Thymus (tissue), 11 donors: ENCODE results near the gene NMRAL1. TPM values are rescaled to one million over a fixed set of nuclear protein-coding genes. Genes with fewer than 3 reads are reported as not detected.

ENCODE experiments used
- DNase-seq, 9 donors: peaks; one replicate each; pipeline ENCODE4 v3.0.0-alpha.2; 2013; ENCODE audit warnings: low spot score in 9 of 9, low read depth in 6 of 9, missing footprints in 1 of 9
- H3K27ac ChIP-seq, 2 donors: one replicate each; pipeline ENCODE4 v1.5.1; 2013; ENCODE audit warnings: control low read depth in 1 of 2, low read depth in 1 of 2, low read length in 1 of 2, mild to moderate bottlenecking in 1 of 2, moderate library complexity in 1 of 2
- H3K27me3 ChIP-seq, 2 donors: one replicate each; pipeline ENCODE4 v1.5.1; 2013; ENCODE audit warnings: low read length in 1 of 2; ENCODE audit not compliant: control insufficient read depth in 2 of 2, insufficient read depth in 1 of 2
- H3K36me3 ChIP-seq, 2 donors: one replicate each; pipeline ENCODE4 v1.5.1; 2013; ENCODE audit warnings: low read length in 1 of 2, mild to moderate bottlenecking in 1 of 2, moderate library complexity in 1 of 2; ENCODE audit not compliant: control insufficient read depth in 2 of 2, insufficient read depth in 2 of 2
- H3K4me1 ChIP-seq, 2 donors: one replicate each; pipeline ENCODE4 v1.5.1; 2013; ENCODE audit warnings: low read length in 2 of 2; ENCODE audit not compliant: control insufficient read depth in 2 of 2, insufficient read depth in 2 of 2
- H3K4me3 ChIP-seq, 2 donors: one replicate each; pipeline ENCODE4 v1.5.1; 2013; ENCODE audit warnings: low read length in 2 of 2, control low read depth in 1 of 2, mild to moderate bottlenecking in 1 of 2
- H3K9me3 ChIP-seq, 2 donors: one replicate each; pipeline ENCODE4 v1.5.1; 2013; ENCODE audit warnings: low read length in 1 of 2, mild to moderate bottlenecking in 1 of 2; ENCODE audit not compliant: control insufficient read depth in 2 of 2, insufficient read depth in 1 of 2
- WGBS: extraction: QIAGEN DNeasy Blood & Tissue Kit; methylation state at CpG from one replicate; pipeline ENCODE4 v1.1.7; 2013; 5-methylcytosine and 5-hydroxymethylcytosine counted together
- polyA plus RNA-seq: library from polyadenylated mRNA; stranded (reverse); fragments of 200-250 nt; gene quantifications from one replicate; pipeline ENCODE4 v1.2.3, GENCODE V29; 2013
- total RNA-seq: library from RNA; stranded (reverse); fragments of 120-200 nt; gene quantifications from one replicate; pipeline ENCODE4 v1.2.4, GENCODE V29; 2013
- donor health status: healthy.

NMRAL1 gene
- total and polyA plus RNA-seq, 2 donors = 44.9 to 57.4 TPM

DNA sequence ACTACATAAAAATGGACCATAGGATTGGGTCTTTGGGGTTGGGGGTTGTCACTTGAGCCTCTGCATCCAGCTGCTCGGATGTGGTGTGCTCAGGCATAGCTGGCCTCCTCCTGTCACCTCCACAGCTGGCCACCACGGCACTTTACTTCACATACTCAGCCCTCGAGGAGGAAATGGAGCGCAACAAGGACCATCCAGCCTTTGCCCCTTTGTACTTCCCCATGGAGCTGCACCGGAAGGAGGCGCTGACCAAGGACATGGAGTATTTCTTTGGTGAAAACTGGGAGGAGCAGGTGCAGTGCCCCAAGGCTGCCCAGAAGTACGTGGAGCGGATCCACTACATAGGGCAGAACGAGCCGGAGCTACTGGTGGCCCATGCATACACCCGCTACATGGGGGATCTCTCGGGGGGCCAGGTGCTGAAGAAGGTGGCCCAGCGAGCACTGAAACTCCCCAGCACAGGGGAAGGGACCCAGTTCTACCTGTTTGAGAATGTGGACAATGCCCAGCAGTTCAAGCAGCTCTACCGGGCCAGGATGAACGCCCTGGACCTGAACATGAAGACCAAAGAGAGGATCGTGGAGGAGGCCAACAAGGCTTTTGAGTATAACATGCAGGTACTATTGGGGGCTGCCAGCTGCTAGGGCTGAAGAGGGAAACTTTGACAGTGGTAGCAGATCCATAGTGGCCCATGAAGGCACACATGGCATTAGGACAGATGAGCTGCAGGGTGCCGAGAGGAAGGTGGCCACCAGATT, 33.3 kb upstream of the NMRAL1 start:
- H3K27ac ChIP-seq = no peak overlapping the region
- peaks cover 14 to 34% of the 10 kb centered on the region in 2 donors for H3K4me1 ChIP-seq
- no peaks in the 10 kb centered on the region for H3K9me3 ChIP-seq
- DNase-seq = no peak
- H3K36me3 ChIP-seq = peaks cover 53 to 60% of the 10 kb centered on the region in 2 donors
- WGBS = 99% methylated on average over 17 of the region's 17 CpGs
- no peak overlapping the region for H3K4me3 ChIP-seq
- H3K27me3 ChIP-seq = no peaks in the 10 kb centered on the region

DNA sequence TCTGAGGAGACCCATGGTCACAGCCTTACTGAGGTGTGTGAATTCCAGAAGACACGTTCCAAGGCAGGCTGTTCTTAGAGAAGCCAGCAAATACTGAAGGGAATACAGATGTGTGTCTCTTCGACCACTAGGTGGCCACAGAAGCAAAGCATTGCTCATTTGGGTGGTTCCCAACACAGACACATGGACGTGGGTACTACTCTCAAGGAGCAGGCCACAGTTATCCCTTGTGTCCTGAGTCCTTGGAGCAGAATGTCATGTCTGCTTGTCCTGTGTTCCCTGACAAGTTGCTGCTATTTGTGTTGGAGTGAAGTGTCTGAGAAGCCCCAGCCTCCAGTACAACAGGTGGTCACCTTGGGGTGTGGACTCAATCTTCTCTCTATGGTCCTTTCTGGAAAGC, 32.0 kb upstream of the NMRAL1 start:
- peak in 7 of 9 donors; percentile 49 to 88 (median 74) for DNase-seq
- no peaks in the 10 kb centered on the region for H3K27me3 ChIP-seq
- peak overlapping the region; percentile 46 to 93 for H3K27ac ChIP-seq
- 20% methylated on average over 3 of the region's 3 CpGs for WGBS
- peaks cover 14 to 47% of the 10 kb centered on the region in 2 donors for H3K4me1 ChIP-seq
- H3K4me3 ChIP-seq = no peak overlapping the region
- H3K9me3 ChIP-seq = no peaks in the 10 kb centered on the region
- peaks cover 40 to 47% of the 10 kb centered on the region in 2 donors for H3K36me3 ChIP-seq

DNA sequence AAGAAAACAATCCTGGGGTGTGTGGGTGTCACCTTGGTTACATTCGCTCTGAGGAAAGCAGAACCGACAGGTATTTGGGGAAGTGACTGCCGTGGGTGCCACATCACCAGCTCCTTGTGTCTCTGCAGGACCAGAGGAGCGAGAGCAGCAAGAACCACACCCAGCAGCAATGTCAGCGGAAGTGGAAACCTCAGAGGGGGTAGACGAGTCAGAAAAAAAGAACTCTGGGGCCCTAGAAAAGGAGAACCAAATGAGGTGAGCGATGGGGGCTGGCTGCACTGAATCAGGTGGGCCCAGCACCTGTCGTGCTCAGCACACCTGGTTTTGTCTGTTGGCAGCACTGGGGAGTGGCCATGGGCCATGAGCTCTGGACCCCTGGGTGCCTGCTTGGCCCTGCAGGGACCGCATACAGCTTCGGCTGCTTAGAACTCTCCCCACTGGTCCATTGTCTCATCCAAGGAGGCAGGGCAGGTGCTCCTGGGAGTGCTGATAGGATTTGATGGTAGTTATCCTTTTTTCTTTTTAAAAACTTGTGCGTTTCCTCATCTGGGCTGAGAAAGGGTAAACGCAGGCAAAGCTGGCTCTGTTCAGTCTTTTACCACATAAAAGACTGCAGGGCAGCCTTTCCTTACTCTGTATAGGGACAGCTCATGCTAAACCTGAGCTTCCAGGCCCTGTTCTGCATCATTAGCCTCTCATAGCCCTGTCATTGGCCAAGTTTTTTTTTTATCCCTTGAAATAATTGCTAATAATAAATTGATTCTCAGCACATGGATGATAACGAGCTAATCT, 31.1 kb upstream of the NMRAL1 start:
- Histone ChIP-seq H3K4me1 (peaks cover 14 to 51% of the 10 kb centered on the region in 2 donors), H3K27ac (peak overlapping the region; percentile 93 to 95), H3K27me3 (no peaks in the 10 kb centered on the region), H3K36me3 (peaks cover 31 to 38% of the 10 kb centered on the region in 2 donors), H3K4me3 (no peak overlapping the region), H3K9me3 (no peaks in the 10 kb centered on the region)
- peak; percentile 64 to 93 (median 77) for DNase-seq
- WGBS = 15% methylated on average over 13 of the region's 13 CpGs

DNA sequence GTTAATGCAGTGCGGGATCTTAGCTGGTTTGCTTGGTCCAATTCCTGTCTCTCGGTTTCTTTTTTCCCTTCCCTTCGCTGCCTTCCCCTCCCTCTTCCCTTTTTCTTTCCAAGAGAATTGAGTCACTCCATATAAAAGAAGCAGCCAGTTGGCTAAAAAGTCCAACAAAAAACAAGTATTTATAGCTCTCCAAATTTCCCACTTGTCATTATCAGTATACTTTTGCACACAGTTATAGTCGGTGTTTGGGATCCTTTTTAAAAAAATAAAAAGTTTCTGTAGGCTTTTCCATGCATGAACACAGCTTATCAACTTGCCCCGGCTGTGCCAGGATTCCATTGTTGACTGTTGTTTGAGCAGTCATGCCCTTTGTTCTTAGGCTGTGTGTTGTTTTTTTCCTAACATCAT, 26.6 kb upstream of the NMRAL1 start:
- no peak for DNase-seq
- peaks cover 10 to 45% of the 10 kb centered on the region in 2 donors for H3K4me1 ChIP-seq
- no peaks in the 10 kb centered on the region for H3K9me3 ChIP-seq
- WGBS = 90% methylated on average over 5 of the region's 5 CpGs
- H3K27me3 ChIP-seq = no peaks in the 10 kb centered on the region
- H3K27ac ChIP-seq = no peak overlapping the region
- H3K36me3 ChIP-seq = peaks cover 2 to 3% of the 10 kb centered on the region in 2 donors
- no peak overlapping the region for H3K4me3 ChIP-seq

DNA sequence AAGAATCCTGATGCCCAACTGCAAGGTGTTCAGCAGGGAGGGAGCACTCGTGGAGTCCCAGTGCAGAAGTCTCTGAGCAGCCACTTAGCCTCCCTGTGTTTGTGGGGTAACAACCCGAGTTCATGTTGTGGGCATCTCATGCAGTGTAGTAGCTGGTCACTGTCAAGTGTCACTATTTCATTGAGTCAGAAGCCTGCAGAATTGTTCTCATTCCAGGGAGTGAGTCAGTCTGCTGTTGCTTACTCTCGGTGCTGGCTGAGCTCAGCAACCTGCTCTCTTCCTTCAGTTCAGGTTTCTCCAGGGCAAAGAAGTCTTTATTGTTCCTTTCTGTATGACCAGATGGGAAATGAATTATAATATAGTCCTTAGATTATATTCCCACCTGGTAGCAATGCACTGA, 25.8 kb upstream of the NMRAL1 start:
- no peak overlapping the region for H3K27ac ChIP-seq
- H3K4me1 ChIP-seq = peaks cover 2 to 37% of the 10 kb centered on the region in 2 donors
- peaks cover 2 to 3% of the 10 kb centered on the region in 2 donors for H3K36me3 ChIP-seq
- no peak overlapping the region for H3K4me3 ChIP-seq
- no peaks in the 10 kb centered on the region for H3K27me3 ChIP-seq
- DNase-seq = no peak
- no peaks in the 10 kb centered on the region for H3K9me3 ChIP-seq
- WGBS = 93% methylated on average over 3 of the region's 3 CpGs

DNA sequence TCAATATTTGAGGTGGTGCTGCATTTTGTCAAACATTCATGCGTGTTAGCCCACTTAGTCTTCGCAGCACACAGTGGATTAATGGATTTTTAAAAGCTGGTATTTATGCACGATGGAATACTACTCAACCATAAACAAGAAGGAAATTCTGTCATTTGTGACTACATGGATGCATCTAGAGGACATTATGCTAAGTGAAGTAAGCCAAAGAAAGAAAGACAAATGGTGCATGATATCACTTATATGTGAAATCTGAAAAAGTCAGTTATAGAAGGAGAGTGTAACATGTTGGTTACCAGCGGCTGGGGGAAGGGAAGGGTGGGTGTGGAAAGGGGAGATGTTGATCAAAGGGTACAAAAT, 24.8 kb upstream of the NMRAL1 start:
- no peak overlapping the region for H3K27ac ChIP-seq
- no peaks in the 10 kb centered on the region for H3K9me3 ChIP-seq
- H3K27me3 ChIP-seq = no peaks in the 10 kb centered on the region
- 99% methylated on average over 4 of the region's 4 CpGs for WGBS
- no peak overlapping the region for H3K4me3 ChIP-seq
- H3K4me1 ChIP-seq = peaks cover 2 to 30% of the 10 kb centered on the region in 2 donors
- peaks cover 2 to 3% of the 10 kb centered on the region in 2 donors for H3K36me3 ChIP-seq
- DNase-seq = no peak

DNA sequence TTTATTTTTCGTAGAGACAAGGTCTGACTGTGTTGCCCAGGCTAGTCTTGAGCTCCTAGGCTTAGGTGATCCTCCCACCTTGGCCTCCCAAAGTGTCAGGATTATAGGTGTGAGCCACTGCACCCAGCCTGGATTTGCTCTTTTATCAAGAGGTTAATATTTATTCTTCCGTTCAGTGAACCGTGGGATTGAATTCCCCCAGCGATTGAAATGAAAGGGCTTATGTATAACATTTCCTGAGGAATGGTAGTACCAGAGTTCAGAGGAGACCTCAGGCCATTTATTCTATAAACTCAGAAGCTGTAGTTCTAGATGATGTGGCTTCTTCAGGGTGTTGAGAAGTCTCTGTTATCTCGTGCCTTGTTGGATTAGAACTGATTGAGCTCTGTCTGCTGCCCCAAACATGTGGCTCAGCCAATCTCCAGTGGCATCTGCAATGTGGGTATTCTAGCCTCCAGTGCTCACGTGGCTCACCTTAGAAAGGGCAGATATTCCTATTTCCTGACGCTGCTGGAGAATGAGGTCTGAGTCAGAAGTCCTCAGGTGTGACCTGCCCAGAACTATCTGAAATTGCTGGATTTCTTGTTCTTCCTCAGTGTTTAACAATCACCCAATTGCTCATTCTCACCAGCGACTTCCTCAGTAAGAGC, 24.2 kb upstream of the NMRAL1 start:
- H3K27me3 ChIP-seq = no peaks in the 10 kb centered on the region
- no peak overlapping the region for H3K4me3 ChIP-seq
- WGBS = 97% methylated on average over 8 of the region's 8 CpGs
- no peak for DNase-seq
- H3K27ac ChIP-seq = no peak overlapping the region
- peaks cover 2 to 3% of the 10 kb centered on the region in 2 donors for H3K36me3 ChIP-seq
- H3K4me1 ChIP-seq = peaks cover 2 to 25% of the 10 kb centered on the region in 2 donors
- H3K9me3 ChIP-seq = no peaks in the 10 kb centered on the region

DNA sequence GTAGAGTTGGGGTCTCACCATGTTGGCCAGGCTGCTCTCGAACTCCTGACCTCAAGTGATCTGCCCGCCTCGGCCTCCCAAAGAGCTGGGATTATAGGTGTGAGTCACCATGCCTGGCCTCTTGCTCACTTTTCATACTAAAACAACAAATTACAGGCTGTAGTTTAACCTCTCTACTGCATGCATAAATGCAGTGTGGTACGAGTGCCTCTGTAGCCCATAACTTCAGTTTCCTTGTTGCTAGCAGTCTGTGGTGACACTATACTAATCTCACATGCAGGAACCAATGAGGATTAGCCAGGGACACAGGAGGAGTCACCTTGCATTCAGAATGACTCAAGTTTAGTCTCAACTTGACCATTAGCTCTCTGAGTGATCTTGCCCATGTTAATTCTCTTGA, 21.9 kb upstream of the NMRAL1 start:
- H3K27me3 ChIP-seq = no peaks in the 10 kb centered on the region
- H3K4me3 ChIP-seq = no peak overlapping the region
- 95% methylated on average over 4 of the region's 4 CpGs for WGBS
- peaks cover 0 to 6% of the 10 kb centered on the region in 2 donors for H3K4me1 ChIP-seq
- no peak overlapping the region for H3K27ac ChIP-seq
- no peaks in the 10 kb centered on the region for H3K9me3 ChIP-seq
- peaks cover 3 to 7% of the 10 kb centered on the region in 2 donors for H3K36me3 ChIP-seq
- no peak for DNase-seq

DNA sequence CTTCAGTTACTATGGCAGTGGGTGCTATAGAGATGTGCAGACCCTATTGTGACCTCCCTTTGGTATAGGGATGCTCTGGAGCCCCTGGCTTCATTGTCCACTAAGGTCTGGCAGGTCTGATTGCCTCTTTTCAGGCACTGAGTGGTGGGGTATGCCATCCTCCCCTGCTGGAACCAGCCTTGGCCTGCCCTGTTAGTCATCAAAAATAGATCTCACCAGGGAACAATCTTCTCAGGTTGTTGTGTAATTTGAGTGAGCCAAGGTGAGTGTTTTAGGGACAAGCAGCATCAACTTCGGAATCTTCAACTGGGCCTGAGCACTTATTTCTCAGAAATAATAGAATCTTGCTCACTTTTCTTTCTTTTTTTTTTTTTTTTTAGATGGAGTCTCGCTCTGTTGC, 21.3 kb upstream of the NMRAL1 start:
- 97% methylated on average over 2 of the region's 2 CpGs for WGBS
- Histone ChIP-seq H3K4me1 (peaks cover 0 to 4% of the 10 kb centered on the region in 2 donors), H3K27ac (no peak overlapping the region), H3K4me3 (no peak overlapping the region), H3K36me3 (peaks cover 3 to 7% of the 10 kb centered on the region in 2 donors), H3K27me3 (no peaks in the 10 kb centered on the region), H3K9me3 (no peaks in the 10 kb centered on the region)
- no peak for DNase-seq
